Right kidney (tissue), 1 donor: ENCODE measurements around the gene TTC9.
"Not testable (repeated sequence)": the region's sequence is repeated elsewhere in the genome, so short reads cannot be mapped to it uniquely, and the experiment has no call there.

Experiments used
- DNase-seq: peaks from one replicate; pipeline ENCODE4 v3.0.0-alpha.2; 2016

TTC9 gene

GRCh38 chr14:70671652-70672644 lies 30.2 kb downstream of the TTC9 start:
- no peak for DNase-seq

DNA sequence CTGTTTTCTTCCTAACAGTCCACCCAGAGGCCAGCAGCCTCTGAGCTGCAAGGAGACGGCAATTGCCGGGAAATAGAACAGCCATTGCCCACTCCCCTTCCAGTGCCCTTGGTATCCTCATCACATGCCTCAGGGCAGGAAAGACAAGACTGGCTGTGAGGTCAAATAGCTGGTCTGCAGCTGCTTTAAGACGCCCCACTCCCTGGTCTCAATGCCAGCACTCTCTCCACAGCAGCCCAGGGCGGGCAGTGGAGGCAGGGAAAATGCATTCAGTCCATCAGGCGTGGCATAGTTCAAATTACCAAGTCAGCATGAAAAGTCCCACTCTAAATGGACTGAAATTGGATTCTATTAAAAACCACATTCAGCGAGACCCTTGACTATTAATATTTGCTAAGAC lies 35.6 kb downstream of the TTC9 start:
- no peak for DNase-seq

DNA sequence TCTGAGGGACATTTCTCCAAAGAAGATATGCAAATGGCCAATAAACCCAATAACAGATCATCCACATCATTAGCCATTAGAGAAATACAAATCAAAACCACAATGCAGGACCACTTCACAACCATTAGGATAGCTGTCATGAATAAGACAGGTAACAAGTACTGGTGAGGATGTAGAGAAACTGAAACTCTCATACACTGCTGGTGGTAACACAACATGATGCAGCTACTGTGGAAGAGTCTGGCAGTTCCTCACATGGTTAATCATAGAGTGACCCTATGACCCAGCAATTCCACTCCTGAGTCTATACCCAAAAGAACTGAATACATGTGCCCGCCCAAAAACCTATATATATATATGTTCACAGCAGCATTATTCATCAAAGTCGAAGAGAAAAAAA lies 39.0 kb downstream of the TTC9 start:
- DNase-seq = no peak

DNA sequence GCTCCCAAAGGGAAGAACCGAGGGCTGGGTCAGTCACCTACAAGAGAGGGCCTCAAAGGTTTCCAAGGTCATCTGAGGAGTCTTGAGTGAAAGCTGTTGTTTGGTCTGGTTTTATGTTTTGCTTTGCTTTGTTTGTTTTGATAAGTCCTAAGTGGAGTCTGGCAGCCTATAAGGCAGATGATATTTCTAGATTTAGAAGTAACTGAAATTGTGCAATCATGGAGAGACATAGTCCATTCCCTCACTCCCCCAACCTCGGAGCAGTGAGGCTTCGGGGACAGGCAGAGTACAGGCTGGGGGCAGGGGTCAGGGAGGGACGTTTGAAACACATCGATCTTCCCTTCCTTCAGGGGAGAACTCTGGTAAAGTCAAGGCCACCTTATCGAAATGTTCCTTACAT lies 42.3 kb downstream of the TTC9 start:
- DNase-seq = no peak

DNA sequence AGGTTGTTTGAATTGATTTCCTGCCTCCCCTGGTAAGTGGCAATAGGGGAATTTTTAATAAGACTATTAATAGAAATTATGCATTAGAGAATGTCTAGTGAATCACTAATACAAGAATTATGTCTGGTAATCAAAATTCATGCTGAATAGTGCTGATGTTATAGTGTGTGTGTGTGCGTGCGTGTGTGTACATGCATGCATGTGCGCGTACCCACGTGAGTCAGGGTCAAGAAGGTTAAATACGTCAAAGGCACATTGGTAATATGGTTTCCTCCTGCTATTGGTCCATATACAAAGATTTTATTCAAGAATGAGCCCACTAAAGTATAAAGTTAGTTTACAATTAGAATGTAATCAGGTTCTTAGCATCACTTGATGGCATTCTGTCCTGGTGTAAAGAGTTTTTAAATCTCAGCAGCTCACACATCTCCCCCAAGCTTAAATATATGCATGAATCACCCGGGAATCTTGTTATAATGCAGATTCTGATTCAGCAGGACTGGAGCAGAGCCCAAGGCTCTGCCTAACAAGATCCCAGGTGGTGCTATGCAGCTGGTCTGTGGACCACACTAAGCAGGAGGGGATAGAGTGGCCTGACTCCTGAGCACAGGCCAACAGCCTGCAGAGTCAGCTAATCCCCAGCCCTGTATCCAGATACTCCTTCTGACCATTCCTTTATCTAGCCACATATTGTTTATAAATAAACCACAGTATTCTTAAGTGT lies 43.9 kb downstream of the TTC9 start:
- DNase-seq = no peak

DNA sequence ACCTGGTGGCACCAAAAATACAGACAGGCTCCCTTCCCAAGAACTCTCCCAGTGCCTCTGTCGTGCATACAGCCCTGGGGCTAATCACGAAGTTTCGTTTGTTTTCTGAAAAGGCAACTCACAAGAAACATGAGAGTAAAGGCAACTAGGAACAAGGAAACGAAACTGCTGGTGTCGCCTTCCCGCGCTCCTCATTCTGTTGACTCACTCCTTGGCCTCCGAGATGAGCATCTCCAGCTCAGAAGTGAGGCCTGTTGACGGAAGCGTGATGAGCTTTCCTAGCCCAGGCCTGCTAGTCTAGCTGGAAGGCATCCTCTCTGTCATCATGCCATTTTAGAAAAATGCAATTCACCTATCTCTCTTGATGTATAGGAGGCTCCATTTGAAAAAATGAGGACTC lies 50.5 kb downstream of the TTC9 start:
- no peak for DNase-seq

DNA sequence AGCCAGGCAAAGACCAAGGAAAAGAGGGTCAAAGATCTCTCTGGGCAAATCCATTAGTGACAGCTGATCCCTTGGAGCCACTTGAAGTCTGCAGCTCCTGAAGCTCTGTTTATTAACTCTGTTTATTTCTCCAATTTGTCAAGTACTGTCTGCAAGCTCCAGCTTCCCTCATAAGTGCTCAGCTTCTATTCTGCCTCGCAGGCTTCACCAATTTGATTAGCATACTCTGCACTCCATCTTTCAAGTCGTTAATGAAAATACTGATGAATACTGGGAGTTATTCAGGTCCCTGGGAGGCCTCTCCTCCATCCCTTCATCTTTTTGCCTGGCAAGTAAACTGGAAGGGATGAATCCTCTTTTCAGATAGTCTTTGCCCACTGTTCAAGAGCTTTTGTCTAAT lies 54.3 kb downstream of the TTC9 start:
- no peak for DNase-seq

GRCh38 chr14:70697701-70698100 lies 56.0 kb downstream of the TTC9 start:
- DNase-seq = no peak

GRCh38 chr14:70698288-70698687 lies 56.6 kb downstream of the TTC9 start:
- no peak for DNase-seq

GRCh38 chr14:70699646-70700045 lies 57.9 kb downstream of the TTC9 start:
- DNase-seq = no peak

GRCh38 chr14:70700955-70701585 lies 59.4 kb downstream of the TTC9 start:
- no peak for DNase-seq

GRCh38 chr14:70701610-70702009 lies 59.9 kb downstream of the TTC9 start:
- no peak for DNase-seq

DNA sequence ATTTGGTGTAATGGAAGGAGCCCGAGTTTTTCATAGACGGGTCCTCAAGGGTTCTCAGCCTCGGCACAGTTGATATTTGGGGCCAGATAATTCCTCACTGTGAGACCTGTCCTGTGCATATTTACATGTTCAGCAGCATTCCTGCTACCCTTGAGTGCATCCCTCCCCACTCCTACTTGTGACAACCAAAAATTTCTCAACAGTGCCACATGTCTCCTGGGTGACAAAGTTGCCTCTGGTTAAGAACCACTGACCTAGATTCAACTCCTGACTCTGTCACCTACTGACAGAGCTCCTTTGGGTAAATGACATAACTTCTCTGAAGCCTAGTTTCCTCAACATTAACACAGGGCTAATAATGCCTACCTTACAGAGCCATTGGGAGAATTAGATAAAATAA lies 60.4 kb downstream of the TTC9 start:
- no peak for DNase-seq

DNA sequence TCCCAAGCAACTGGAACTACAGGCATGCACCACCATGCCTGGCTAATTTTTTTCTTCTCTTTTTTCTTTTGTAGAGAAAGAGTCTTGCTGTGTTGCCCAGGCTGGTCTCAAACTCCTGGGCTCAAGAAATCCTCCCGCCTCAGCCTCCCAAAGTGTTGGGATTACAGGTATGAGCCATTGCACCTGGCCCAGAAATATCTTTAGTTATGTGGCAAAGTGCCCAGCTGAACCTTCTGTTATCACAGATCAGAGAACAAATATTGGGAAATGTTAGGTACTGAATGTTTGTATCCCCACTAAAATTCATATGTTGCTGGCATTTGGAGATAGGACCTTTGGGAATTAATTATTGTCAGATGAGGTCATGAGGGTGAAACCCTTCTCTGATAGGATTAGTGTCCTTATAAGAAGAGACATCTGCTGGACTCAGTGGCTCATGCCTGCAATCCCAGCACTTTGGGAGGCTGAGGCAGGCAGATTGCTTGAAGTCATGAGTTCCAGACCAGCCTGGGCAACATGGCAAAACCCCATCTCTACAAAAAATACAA lies 62.0 kb downstream of the TTC9 start:
- not testable (repeated sequence) for DNase-seq

- no peak for DNase-seq
Observed at GRCh38 chr14:70704960-70705359, 63.2 kb downstream of the TTC9 start.

DNA sequence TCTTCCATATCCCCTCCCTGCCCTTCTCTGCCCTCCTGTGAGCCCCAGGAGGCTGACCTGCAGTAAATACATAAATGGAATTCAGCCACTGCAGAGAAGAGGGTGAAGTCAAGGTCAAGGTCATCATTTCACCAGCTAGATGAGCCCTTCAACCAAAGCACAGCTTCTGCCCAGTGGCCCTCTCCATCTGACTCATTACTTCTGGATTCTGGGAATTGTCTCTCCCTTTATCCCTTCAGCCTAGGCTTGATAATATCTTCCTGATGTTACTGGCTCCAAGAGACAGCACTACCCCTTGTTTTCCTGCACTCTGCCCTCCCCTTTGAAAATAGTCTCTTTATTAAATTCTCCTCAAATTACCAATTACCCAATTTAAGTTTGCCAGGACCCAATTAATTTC lies 64.5 kb downstream of the TTC9 start:
- DNase-seq = no peak

GRCh38 chr14:70707138-70708038 lies 65.7 kb downstream of the TTC9 start:
- DNase-seq = no peak

GRCh38 chr14:70708717-70709570 lies 67.2 kb downstream of the TTC9 start:
- DNase-seq = no peak

GRCh38 chr14:70709726-70710382 lies 68.1 kb downstream of the TTC9 start:
- DNase-seq = no peak

DNA sequence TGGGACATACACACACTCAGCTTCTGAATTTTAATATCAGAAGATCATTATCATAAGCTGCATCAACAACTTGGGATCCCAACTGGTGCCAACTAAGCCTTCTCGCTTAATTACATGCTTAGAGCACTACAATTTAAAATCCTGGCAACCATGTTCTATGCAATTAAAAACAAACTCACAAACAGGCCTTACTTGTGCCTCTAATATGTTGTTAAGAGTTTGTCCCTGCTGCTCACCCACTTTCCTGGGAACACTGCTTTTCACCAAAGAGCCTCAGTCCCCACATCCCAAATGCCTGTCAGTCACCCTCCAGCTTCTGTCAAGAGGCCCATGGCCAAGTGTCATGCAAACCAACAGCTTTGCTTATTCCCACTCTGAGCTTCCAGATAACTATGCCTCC lies 69.7 kb downstream of the TTC9 start:
- no peak for DNase-seq
